Activated CD4-positive, alpha-beta T cell treated with anti-CD3 and anti-CD28 coated beads for 24 hours (primary cell): ENCODE data around the gene OSBP.
"Not testable (repeated sequence)": the region's sequence is repeated elsewhere in the genome, so short reads cannot be mapped to it uniquely, and the experiment has no call there.

Experiments used
- DNase-seq, 2 donors: peaks; one replicate each; pipeline ENCODE4 v3.0.0-alpha.2; 2020; ENCODE audit warnings: low read depth in 2 of 2

Gene OSBP

GRCh38 chr11:59553323-59553722, 62.3 kb downstream of the OSBP start:
- no peak for DNase-seq

DNA sequence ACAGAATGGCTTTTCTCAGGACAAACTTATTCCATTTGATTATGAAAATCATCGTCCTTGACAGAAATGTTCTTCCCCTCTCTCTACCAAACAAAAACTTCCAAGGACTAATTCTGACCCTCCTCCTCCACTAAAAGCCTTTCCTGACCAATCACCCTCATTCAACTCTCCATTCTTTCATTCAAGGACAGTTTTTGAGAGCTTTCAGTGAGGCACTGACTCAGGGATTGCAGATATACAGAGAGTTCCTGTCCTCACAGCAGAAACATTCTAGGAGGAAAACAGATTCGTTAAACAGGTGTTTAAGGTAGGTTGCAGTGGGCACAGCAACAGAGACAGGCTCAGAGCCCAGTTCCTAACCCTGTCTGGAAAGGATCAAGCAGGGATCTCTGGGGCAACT, 62.7 kb downstream of the OSBP start:
- DNase-seq: no peak

DNA sequence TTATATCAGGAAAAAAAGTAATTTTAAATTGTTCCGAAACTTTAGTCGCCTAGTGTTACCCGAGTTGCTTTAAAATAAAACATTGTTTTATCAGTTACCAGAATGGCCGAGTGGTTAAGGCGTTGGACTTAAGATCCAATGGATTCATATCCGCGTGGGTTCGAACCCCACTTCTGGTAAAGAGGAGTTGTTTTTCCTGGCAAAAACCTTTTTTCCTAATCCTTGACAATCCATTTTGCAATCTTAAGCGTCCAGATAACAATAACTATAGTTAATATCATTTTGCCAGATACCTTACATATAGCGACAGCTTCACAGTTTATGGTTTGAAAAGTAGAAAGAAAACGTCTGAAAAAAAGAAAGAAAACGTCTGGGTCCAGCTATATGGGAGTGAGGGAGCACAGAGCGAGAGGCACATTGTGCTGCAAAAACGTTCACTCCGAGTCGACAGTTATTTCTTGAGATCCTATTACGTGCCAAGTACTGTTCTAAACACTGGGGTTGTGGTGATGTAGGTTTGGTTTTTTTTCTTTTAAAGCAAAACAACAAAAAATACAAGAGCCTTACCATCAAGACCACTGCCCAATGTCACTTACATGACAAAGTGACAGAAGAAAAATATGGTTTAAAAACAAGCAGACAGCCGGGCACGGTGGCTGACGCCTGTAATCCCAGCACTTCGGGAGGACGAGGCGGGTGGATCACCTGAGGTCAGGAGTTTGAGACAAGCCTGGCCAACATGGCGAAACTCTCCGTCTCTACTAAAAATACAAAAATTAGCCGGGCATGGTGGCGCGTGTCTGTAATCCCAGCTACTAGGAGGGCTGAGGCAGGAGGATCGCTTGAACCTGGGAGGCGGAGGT, 63.7 kb downstream of the OSBP start:
- DNase-seq: no peak

DNA sequence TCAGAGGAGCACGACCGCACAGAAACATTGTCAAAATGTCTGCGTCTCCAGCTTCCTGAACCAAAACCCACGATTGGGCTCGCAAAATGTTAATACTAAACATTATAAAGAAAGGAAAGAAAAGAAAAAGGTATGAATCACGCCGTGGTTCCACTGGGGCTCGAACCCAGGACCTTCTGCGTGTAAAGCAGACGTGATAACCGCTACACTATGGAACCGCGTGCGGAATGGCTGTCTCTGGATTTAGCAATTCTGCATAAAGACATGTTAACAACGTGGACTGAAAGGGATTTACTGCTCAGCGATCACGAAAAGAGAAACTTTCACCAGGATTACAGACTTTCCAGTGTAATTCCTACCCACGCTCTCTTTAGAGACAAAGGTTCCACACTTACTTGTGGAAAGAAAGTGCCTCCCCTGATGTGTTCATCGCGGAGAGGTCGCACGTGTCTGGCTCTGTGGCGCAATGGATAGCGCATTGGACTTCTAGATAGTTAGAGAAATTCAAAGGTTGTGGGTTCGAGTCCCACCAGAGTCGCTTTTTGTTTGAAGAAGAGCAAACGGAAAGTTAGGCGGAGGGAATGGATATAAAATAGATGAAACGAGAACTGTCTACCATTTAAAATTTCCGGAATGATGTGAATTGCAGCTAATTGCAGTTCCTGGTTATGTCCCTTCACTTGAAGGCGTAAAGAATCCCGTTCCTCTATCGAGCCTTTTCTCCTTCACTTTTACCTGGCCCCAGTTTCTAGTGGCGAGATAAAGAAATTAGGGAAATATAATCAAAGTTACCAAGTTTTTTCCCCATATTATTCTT, 64.5 kb downstream of the OSBP start:
- peak; percentile 76 to 77 for DNase-seq

DNA sequence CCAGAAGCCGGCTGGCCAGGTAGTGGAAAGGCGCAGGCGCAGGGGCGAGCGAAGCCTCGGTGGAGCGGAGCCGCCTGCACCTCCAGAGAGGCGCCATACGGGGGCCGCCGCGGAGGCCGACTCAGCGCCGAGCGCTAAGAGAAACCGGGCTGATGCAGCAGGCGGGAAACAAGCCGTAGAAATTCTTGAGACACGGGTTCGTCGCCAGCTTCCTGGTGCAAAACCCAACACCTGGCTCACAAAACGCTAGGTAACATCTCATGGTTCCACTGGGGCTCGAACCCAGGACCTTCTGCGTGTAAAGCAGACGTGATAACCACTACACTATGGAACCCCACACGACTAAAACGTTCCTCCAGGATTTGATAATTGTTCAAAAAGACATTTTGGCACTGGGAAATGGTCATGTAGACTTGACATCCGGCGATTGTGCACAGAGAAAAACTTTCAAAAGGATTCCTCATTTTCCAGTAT, 65.2 kb downstream of the OSBP start:
- DNase-seq: peak; percentile 78 to 88

GRCh38 chr11:59548309-59548656, 67.3 kb downstream of the OSBP start:
- no peak for DNase-seq

- DNase-seq: not testable (repeated sequence)
Observed at GRCh38 chr11:59547605-59548308, 67.8 kb downstream of the OSBP start.

DNA sequence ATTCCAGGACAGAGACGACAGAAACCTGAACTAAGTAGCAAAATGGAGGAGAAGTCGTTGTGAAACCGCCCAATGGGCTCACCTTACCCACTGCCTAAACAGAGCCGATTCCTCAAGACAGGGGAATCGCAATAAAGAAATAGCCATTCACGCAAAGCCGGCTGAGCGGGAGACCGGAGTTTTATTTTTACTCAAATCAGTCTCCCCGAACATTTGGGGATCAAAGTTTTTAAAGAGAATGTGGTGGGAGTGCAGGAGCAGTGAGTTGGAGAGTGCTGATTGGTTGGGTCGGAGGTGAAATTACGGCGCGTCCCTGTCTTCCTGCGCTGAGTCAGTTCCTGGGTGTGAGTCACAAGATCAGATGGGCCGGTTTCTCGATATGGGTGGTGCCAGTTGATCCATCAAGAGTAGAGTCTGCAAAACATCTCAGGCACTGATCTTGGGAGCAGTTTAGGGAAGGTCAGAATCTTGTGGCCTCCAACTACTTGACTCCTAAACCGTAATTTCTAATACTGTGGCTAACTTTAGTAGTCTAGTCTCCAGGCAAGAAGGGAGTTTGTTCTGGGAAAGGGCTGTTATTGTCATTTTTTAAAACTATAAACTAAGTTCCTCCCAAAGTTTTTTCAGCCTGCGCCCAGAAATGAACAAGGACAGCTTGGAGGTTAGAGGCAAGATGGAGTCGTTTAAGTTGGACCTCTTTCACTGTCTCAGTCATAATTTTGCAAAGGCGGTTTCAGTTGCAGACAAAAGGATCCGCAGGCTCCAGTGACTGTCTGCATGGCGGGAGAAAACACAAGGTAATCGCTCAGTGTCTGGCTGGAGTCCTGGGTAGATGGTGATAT, 70.2 kb downstream of the OSBP start:
- no peak for DNase-seq

- DNase-seq: no peak
Observed at GRCh38 chr11:59544869-59545178, 70.8 kb downstream of the OSBP start.

DNA sequence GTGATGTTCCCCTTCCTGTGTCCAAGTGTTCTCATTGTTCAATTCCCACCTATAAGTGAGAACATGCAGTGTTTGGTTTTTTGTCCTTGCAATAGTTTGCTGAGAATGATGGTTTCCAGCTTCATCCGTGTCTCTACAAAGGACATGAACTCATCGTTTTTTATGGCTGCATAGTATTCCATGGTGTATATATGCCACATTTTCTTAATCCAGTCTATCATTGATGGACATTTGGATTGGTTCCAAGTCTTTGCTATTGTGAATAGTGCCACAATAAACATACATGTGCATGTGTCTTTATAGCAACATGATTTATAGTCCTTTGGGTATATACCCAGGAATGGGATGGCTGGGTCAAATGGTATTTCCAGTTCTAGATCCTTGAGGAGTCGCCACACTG, 71.9 kb downstream of the OSBP start:
- DNase-seq: not testable (repeated sequence)

DNA sequence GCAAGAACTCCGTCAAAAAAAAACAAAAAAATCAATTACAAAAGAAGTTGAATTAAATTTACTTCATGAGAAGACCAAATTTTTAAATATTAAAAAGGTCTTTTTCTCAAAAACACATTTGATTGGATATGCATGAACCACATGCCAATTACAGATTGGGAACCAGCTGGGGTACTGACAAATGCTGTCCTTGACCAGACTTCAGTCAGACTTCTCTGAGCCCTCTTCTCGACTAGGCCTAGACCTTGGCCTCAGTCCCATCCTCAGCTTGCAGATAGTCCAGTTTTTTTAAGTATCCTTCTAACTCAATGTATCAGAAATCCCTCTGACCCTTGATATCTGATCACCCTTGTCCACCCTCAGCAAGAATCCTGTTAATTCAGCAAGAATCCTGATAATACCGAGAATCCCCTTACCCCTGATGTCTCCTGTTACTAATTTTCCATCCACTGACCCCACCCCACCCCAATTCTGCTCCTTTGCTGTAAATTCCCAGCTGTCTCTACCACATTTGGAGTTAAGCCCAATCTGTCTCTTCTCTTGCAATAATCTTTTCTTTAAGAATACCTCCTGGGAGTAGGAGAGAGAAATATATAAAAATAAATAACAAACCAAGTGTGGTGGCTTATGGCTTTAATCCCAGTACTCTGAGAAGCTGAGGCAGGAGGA, 73.3 kb downstream of the OSBP start:
- DNase-seq: no peak

GRCh38 chr11:59534676-59535075, 80.9 kb downstream of the OSBP start:
- no peak for DNase-seq

GRCh38 chr11:59532620-59533019, 83.0 kb downstream of the OSBP start:
- no peak for DNase-seq

GRCh38 chr11:59528711-59529110, 86.9 kb downstream of the OSBP start:
- no peak for DNase-seq
